NB4 (cell line): Measurements from ENCODE around the gene TNFRSF11A.

ENCODE experiments used
- DNase-seq: peaks from one replicate; pipeline ENCODE4 v3.0.0; 2010; ENCODE audit warnings: low read depth
- H3K4me3 ChIP-seq: one replicate; pipeline ENCODE4 v1.5.1; 2011; ENCODE audit warnings: mild to moderate bottlenecking, low read depth, low read length, moderate library complexity
- MYC ChIP-seq: IDR thresholded peaks from 2 replicates; pipeline ENCODE4 v1.6.1; 2011; ENCODE audit warnings: low read depth, low read length
- POLR2A ChIP-seq: IDR thresholded peaks from 2 replicates; pipeline ENCODE4 v1.6.1; 2011; ENCODE audit warnings: mild to moderate bottlenecking; ENCODE audit not compliant: insufficient read length; ENCODE audit errors: extremely low read depth
- TF ChIP-seq, protein P1 (sequence below): IDR thresholded peaks from 2 replicates; pipeline ENCODE4 v1.6.1; 2011; ENCODE audit warnings: low read depth, low read length
- TF ChIP-seq, protein P2 (sequence below): IDR thresholded peaks from one replicate; pipeline ENCODE4 v1.5.1; 2012; ENCODE audit warnings: low read depth, low read length

The TNFRSF11A gene

DNA sequence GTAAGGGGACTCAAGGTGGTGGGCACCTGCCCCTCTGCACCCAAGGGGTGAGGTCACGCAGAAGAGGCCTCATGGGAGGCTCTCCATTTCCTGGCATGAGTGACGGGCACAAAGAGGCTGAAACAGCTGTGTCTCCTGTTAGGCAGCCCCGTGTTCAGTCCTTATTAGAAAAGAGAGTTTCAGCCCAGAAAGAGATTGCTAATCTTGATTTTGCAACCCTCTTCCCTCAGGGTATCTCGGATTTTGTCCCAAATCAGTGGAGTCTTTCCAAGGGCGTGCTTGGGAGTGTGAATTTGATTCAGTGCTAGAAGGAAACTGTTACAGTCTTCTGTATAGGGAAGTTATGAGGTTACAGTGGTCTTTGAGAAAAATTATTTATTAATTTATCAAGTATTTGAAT is 10.4 kb downstream of the TNFRSF11A start:
- no peak for DNase-seq
- no peak for TF ChIP-seq POLR2A
- no peak for TF ChIP-seq MYC
- TF ChIP-seq, protein P1, sequence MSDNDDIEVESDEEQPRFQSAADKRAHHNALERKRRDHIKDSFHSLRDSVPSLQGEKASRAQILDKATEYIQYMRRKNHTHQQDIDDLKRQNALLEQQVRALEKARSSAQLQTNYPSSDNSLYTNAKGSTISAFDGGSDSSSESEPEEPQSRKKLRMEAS: no peak
- TF ChIP-seq, protein P2, sequence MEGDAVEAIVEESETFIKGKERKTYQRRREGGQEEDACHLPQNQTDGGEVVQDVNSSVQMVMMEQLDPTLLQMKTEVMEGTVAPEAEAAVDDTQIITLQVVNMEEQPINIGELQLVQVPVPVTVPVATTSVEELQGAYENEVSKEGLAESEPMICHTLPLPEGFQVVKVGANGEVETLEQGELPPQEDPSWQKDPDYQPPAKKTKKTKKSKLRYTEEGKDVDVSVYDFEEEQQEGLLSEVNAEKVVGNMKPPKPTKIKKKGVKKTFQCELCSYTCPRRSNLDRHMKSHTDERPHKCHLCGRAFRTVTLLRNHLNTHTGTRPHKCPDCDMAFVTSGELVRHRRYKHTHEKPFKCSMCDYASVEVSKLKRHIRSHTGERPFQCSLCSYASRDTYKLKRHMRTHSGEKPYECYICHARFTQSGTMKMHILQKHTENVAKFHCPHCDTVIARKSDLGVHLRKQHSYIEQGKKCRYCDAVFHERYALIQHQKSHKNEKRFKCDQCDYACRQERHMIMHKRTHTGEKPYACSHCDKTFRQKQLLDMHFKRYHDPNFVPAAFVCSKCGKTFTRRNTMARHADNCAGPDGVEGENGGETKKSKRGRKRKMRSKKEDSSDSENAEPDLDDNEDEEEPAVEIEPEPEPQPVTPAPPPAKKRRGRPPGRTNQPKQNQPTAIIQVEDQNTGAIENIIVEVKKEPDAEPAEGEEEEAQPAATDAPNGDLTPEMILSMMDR: no peak
- H3K4me3 ChIP-seq: no peak overlapping the region

DNA sequence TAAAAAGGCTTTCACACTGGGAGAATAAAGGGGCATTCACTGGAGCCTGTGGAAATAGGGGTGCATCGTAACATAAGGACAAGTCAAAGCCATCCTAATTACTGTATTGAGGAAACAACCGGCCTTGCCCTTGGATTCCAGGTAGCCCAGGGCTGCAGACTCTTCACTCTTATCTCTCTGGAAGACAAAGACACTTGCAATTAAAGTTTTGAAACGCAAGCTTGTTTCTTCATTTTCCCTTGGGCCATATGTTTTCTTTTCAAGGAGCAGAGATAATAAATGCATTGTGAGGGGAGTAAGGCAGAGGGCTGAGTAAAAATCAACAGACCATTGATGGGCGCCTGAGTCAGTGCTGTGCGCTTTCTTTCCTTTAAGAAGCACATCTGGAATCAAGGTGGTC is 11.5 kb downstream of the TNFRSF11A start:
- no peak overlapping the region for H3K4me3 ChIP-seq
- no peak for DNase-seq
- TF ChIP-seq MYC (no peak), POLR2A (no peak)

DNA sequence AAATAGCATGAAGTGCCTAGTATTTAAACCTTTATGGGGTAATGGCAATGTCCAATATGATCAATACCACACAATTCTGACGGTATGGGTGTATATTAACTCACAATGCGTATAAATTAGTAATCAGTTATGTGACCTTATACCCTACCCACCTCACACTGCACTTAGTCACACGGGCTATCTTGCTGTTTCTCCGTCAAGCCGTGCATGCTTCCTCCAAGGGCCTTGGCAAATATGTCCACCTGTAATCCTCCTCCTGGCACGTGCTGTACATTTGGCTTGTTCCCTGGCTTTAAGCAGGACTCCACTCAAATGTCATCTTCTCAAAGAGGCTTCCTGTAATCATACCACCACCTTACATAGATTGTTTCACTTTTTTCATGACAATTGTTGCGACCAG is 12.2 kb downstream of the TNFRSF11A start:
- DNase-seq: no peak
- H3K4me3 ChIP-seq: no peak overlapping the region
- TF ChIP-seq, protein P2: no peak
- no peak for TF ChIP-seq MYC
- no peak for TF ChIP-seq POLR2A
- TF ChIP-seq, protein P1: no peak

DNA sequence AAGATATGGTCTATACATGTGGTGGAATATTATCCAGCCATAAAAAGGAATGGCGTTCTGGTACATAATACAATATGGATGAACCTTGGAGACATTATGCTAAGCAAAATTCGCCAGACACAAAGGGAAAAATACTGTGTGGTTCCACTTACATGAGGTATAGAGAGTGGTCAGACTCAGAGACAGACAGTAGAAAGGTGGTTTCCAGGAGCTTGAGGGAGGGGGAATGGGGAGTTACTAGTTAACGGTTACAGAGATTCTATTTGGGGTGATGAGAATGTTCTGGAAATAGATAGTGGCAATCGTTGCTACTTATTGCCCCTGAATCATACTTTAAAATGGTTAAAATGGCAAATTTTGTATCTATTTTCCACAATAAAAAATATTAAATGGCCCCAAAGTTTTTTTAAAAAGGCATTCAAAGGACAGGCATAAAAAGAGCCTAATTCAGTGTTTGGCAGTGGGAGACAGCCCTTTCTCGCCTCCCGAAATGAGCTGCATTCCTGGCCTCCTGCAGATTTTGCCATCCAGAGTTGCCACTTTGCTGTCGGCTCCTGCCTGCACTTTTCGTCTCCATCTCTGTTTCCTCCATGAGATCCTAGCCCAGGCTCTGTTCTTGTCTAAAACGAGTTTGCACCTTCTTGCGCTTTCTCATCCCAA is 13.5 kb downstream of the TNFRSF11A start:
- H3K4me3 ChIP-seq: no peak overlapping the region
- TF ChIP-seq, protein P1: no peak
- TF ChIP-seq MYC (no peak), POLR2A (no peak)
- TF ChIP-seq, protein P2: no peak
- DNase-seq: no peak

DNA sequence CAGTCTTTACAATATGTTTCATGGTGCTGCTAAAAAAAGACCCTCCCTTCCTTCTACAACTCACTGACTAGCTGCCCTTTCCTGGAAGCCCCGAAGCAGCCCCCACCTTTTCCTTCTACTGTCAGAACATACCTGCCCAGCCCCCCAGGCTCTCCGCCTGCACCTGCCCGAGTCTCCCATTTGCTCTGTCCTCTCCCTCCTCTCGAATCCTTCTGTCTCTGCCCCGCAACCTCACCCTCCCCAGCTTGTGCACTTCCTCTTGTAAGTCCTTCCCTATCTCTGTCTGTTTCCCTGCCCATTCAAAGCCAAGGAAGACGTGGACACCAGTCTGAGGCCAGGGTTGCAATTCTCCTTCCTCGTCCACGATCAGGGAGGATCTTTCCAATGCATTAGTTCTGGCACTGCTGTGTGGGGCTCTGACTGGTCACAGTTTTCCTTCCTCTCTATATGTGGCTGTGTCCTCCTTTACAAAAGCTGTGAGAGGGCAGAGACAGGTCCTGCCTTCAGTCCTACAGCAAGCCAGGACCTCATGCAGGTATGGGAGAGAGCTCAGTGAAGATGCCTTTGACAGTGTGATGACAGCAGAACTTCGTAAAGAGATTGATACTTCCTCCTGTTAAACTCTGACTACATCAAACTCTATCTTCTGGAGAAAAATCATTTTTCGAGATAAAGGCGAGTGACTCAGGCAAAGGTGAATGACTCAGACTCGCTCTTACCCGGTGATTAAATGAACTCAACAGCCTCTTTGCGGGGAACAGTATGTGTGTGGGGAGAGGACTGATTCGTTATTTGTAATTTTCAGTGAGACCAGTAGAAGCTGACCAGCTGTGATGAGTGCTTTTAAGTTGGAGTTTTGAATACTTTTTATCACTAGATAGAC is 14.2 kb downstream of the TNFRSF11A start:
- no peak for TF ChIP-seq MYC
- TF ChIP-seq, protein P1: no peak
- TF ChIP-seq, protein P2: no peak
- no peak for TF ChIP-seq POLR2A
- no peak overlapping the region for H3K4me3 ChIP-seq
- peak; percentile 49 for DNase-seq

DNA sequence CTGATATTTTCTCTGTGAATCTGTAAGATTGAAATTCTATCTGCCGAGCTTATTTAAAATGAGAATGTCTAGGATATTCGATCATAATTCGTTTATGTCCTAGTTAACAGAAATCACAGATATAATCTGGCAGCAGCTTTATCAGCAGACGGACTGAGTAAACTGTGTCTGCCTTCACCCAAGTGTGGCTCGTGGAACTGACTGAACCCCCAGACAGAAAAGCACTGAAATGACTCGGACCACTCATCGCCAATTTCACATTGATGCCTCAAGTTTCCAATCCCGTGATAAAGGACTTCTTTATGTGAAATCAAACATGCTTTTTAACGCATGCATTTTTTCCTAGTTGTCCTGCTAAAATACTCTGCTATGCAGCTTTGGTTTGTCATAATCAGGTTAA is 15.9 kb downstream of the TNFRSF11A start:
- H3K4me3 ChIP-seq: no peak overlapping the region
- TF ChIP-seq POLR2A (no peak), MYC (no peak)
- TF ChIP-seq, protein P2: no peak
- DNase-seq: no peak
